Esophagus squamous epithelium (tissue), 5 donors: ENCODE data around the gene EVA1B. TPM values are rescaled to one million over a fixed set of nuclear protein-coding genes. Genes with fewer than 3 reads are reported as not detected.

Experiments
- DNase-seq: peaks from one replicate; lab custom pipeline; 2025; lab: John Stamatoyannopoulos, UW
- H3K27ac ChIP-seq, 4 donors: fragments of 200-600 bp; sonication (generic); one replicate each; pipeline ENCODE4 v1.5.1; 2016 to 2019; ENCODE audit warnings: mild to moderate bottlenecking in 1 of 4
- H3K27me3 ChIP-seq, 4 donors: fragments of 200-600 bp; sonication (generic); 1 replicate in 3 of 4; 2 replicates in 1 of 4; pipeline versions ENCODE4 v1.5.1 to v1.6.0; 2017 to 2021; ENCODE audit warnings: antibody characterized with exemption in 1 of 4
- H3K36me3 ChIP-seq, 3 donors: fragments of 200-600 bp; sonication (generic); one replicate each; pipeline ENCODE4 v1.5.1; 2016 to 2019
- H3K4me1 ChIP-seq, 3 donors: fragments of 200-600 bp; sonication (generic); one replicate each; pipeline ENCODE4 v1.5.1; 2017 to 2019
- H3K4me3 ChIP-seq, 4 donors: fragments of 200-600 bp; sonication (generic); 1 replicate in 3 of 4; 2 replicates in 1 of 4; pipeline ENCODE4 v1.5.1; 2016 to 2019; ENCODE audit warnings: mild to moderate bottlenecking in 2 of 4, moderate library complexity in 1 of 4
- H3K9me3 ChIP-seq, 3 donors: fragments of 200-600 bp; sonication (generic); one replicate each; pipeline ENCODE4 v1.5.1; 2016 to 2019
- POLR2A ChIP-seq, 4 donors: fragments of 450-650 bp; IDR thresholded peaks; one replicate each; pipeline ENCODE4 v1.6.1; 2017; ENCODE audit warnings: antibody characterized with exemption in 4 of 4, mild to moderate bottlenecking in 4 of 4, moderate library complexity in 3 of 4
- WGBS, 2 donors: methylation state at CpG; one replicate each; pipeline ENCODE4 v1.1.5; 2018; 5-methylcytosine and 5-hydroxymethylcytosine counted together
- intact Hi-C: fragments of 100-400 bp; cut with DNase I; formaldehyde crosslinking; loops from one replicate; pipeline ENCODE4 v1.15.0; 2022
- total RNA-seq, 4 donors: library from RNA; depleted of rRNA; stranded (reverse); fragments of >200 nt; gene quantifications; one replicate each; pipeline ENCODE4 v1.1.0, GENCODE V29; 2016
- TF ChIP-seq, protein P1 (sequence below), 6 experiments: fragments of 450-650 bp in 4 of 6; fragments of 200-600 bp in 2 of 6; sonication (generic) in 2 of 6; IDR thresholded peaks; one replicate each; pipeline ENCODE4 v1.5.1; 2016 to 2019; ENCODE audit warnings: antibody characterized with exemption in 6 of 6, mild to moderate bottlenecking in 4 of 6, moderate library complexity in 4 of 6
- donor health status: DM: yes; HTN: yes; CAD: no.

EVA1B gene
- total RNA-seq, 4 donors from 2014 or later = 7.5 to 22.1 (median 12.8) TPM

DNA sequence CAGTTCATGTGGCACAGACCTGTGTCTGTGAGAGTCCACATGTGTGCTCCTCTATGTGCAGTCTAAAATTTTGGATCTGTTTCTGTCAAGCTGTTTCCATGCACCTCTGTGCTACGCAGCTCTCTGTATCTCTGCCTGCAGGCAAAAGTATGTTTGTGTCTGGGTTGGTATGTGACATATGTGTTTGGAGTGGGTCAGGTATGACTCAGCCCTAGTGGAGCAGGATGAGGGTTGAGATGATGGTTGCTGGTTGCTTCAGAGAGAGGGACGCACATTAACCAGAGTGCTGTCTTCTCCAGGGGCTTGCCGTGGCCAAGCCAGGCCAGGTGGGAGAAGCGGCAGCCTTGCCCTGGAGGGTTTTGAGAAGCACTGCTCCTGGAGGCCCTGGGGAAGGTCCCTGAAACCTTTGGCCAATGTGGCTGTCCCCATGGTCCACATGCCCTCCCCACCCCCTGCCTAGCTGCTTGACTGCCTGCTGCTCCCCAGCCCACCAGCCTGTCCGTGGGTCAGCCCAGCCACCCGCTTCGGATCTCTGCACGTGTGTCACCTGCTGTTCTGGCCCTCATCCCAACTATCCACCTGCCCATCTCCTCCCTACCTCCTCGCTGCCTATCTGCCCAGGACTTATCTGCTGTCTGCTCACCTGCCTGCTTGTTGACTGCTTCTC lies 4.1 kb upstream of the EVA1B start:
- Histone ChIP-seq H3K27me3 (peaks cover 0 to 7% (median 0%) of the 10 kb centered on the region in 4 donors), H3K4me3 (no peak overlapping the region), H3K27ac (no peak overlapping the region), H3K4me1 (peaks cover 10 to 34% (median 13%) of the 10 kb centered on the region in 3 donors), H3K36me3 (no peaks in the 10 kb centered on the region), H3K9me3 (no peaks in the 10 kb centered on the region)
- no peak for DNase-seq
- TF ChIP-seq, protein P1, sequence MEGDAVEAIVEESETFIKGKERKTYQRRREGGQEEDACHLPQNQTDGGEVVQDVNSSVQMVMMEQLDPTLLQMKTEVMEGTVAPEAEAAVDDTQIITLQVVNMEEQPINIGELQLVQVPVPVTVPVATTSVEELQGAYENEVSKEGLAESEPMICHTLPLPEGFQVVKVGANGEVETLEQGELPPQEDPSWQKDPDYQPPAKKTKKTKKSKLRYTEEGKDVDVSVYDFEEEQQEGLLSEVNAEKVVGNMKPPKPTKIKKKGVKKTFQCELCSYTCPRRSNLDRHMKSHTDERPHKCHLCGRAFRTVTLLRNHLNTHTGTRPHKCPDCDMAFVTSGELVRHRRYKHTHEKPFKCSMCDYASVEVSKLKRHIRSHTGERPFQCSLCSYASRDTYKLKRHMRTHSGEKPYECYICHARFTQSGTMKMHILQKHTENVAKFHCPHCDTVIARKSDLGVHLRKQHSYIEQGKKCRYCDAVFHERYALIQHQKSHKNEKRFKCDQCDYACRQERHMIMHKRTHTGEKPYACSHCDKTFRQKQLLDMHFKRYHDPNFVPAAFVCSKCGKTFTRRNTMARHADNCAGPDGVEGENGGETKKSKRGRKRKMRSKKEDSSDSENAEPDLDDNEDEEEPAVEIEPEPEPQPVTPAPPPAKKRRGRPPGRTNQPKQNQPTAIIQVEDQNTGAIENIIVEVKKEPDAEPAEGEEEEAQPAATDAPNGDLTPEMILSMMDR (IDR thresholded peaks at IDR 0.05) = no peak
- TF ChIP-seq POLR2A (IDR thresholded peaks at IDR 0.05) = no peak
- intact Hi-C loops = no loop called here
- WGBS, 2 donors = 72 to 82% methylated on average over 7 to 9 of the region's 9 CpGs

DNA sequence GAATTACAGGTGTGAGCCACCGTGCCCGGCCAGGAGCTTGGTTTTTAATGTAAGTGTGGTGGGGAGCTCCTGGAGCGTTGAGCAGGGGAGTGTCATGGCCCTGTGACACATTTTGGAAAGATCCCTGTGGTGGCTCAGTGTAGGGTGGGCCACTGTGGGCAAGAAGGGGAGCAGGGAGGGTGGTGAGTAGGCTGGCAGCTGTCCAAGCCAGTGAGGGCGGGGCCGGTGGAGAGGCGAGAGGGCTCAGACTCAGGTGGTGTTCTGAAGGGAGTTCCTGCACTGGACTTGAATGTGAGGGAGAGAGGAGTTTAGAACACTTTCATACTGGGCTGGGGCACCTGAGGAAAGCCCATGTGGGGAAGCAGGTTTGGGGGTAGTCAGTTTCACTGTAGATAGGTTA lies 3.1 kb upstream of the EVA1B start:
- H3K27ac ChIP-seq = no peak overlapping the region

DNA sequence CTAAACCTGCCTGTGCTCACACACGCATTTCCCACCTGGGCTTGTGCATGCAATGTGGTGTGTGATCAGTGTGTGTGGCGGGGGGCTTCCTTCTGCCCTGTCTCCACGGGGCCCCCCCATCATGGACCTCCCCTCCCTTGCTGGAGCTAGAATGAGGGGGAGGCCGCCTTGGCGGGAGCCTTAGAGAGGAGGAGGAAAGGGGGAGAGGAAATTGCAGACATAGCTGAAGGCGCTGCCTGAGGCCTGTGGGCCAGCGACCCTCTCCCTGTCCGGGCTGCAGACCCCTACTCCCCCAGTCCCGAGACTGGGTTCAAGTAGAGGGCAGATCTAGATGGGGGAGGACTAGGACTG lies 883 bp upstream of the EVA1B start:
- Histone ChIP-seq H3K9me3 (no peaks in the 10 kb centered on the region), H3K4me3 (peak overlapping the region in 3 of 4 donors; percentile 45 to 85 (median 76)), H3K27ac (peak overlapping the region; percentile 77 to 93 (median 84)), H3K4me1 (peaks cover 20 to 52% (median 26%) of the 10 kb centered on the region in 3 donors), H3K36me3 (no peaks in the 10 kb centered on the region), H3K27me3 (peaks cover 0 to 7% (median 0%) of the 10 kb centered on the region in 4 donors)
- DNase-seq = no peak
- 22 to 33% methylated on average over 1 to 4 of the region's 9 CpGs for WGBS, 2 donors
- intact Hi-C loops = no loop called here
- TF ChIP-seq POLR2A (IDR thresholded peaks at IDR 0.05) = no peak
- TF ChIP-seq, protein P1 (IDR thresholded peaks at IDR 0.05) = no peak

More for the DNA sequence above, 3.1 kb upstream of the EVA1B start:
- Histone ChIP-seq H3K36me3 (no peaks in the 10 kb centered on the region), H3K4me1 (peaks cover 16 to 44% (median 19%) of the 10 kb centered on the region in 3 donors), H3K27me3 (peaks cover 0 to 7% (median 0%) of the 10 kb centered on the region in 4 donors), H3K4me3 (no peak overlapping the region), H3K9me3 (no peaks in the 10 kb centered on the region)
- WGBS, 2 donors = 69 to 100% methylated on average over 1 to 6 of the region's 6 CpGs
- TF ChIP-seq POLR2A (IDR thresholded peaks at IDR 0.05) = no peak
- TF ChIP-seq, protein P1 (IDR thresholded peaks at IDR 0.05) = no peak
- no peak for DNase-seq
- intact Hi-C loops = no loop called here

DNA sequence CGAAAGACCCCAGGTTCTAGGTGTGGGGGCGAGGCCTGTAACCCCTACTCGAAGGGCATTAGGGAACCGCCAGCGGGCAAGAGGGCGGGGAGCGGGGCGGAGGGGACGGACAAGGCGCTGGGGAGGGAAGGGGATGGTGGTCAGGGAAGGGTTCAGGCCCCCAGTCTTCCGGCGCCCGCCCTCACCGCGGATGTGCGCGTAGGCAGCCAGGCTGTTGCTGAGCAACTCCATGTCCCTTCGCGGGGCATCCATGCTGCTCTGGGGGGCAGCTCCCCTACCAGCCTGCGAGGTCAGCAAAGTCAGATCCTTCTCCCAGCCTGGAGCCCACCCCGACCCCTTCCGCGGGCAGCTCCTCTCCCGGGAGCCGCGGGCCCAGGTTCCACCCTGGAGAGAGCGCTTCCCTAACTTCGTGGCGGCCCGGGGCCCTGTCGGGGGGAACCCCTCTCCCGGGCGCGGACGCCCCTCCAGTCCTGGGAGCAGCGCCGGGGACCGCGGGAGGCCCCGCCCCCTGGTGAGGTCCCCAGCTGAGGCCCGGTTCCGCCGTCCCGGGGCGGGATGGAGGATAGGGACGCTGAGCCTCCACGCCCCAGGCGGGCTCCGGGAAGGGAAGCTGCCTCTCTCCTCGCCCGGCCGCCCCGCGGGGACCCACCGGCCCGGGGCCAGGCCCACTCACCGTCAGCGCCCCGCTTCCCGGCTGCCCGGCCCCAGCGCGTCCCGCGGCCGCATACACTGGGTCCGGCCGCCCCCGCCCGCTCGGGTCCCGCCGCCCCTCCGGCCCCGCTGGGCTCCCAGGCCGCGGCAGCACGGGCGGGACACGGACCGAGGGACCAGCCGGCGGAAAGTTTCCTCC lies 434 bp downstream of the EVA1B start:
- intact Hi-C loops = no loop called here
- peak in 1 of 4 donors; percentile 5 for TF ChIP-seq POLR2A (IDR thresholded peaks at IDR 0.05)
- TF ChIP-seq, protein P1 (IDR thresholded peaks at IDR 0.05) = no peak

More for the DNA sequence above, 434 bp downstream of the EVA1B start:
- Histone ChIP-seq H3K36me3 (no peaks in the 10 kb centered on the region), H3K27me3 (peaks cover 0 to 7% (median 0%) of the 10 kb centered on the region in 4 donors), H3K4me3 (peak overlapping the region; percentile 45 to 85 (median 63)), H3K4me1 (peaks cover 14 to 43% (median 26%) of the 10 kb centered on the region in 3 donors), H3K9me3 (no peaks in the 10 kb centered on the region), H3K27ac (peak overlapping the region; percentile 77 to 93 (median 84))
- no peak for DNase-seq
- 35% methylated on average over 5 of the region's 83 CpGs; no CpG with 5 or more reads in 1 of the 2 donors for WGBS, 2 donors
